K562 (cell line): Measurements from ENCODE around the gene ITGA7. TPM values are rescaled to one million over a fixed set of nuclear protein-coding genes. Genes with fewer than 3 reads are reported as not detected.
A peak's percentile ranks its signal among the peaks of the same experiment; 100 is the strongest.

ENCODE experiments used
- ATAC-seq: fragments of 200-7000 bp; cut with Tn5 transposase; 3 replicates; pipeline ENCODE4 v1.9.1; 2020; ENCODE audit warnings: moderate library complexity
- BruUV-seq: library from RNA; stranded (reverse); fragments of 400-500 nt; replicated peaks from 2 replicates; lab custom pipeline; 2021; lab: Mats Ljungman, UMichigan
- CTCF ChIA-PET: fragments of 300-600 bp; formaldehyde crosslinking; extraction: SDS; loops from one replicate; lab custom pipeline; 2021; ENCODE audit warnings: low intra/inter-chr PET ratio; lab: Yijun Ruan, JAX
- POLR2A ChIA-PET: fragments of 300-600, 350-650 bp; sonication (Branson Sonifier 250); formaldehyde crosslinking; extraction: SDS; loops from one replicate; lab custom pipeline; 2021; ENCODE audit warnings: antibody characterized with exemption, inconsistent platforms; lab: Yijun Ruan, JAX
- DNase-seq, 4 experiments: peaks; one replicate each; pipeline versions ENCODE4 v3.0.0 to v3.0.0-alpha.2; 2011 to 2018; ENCODE audit warnings: low spot score in 3 of 4, mixed read lengths in 3 of 4; ENCODE audit errors: extremely low read depth in 1 of 4
- FAIRE-seq: peaks from 2 replicates; lab custom pipeline; 2011; peaks lifted over from hg19 to GRCh38; lab: Jason Lieb, UNC
- H2AFZ ChIP-seq: 2 replicates; pipeline ENCODE4 v1.6.0; 2011; ENCODE audit warnings: low read depth, low read length, control low read depth, inconsistent platforms
- H3K27ac ChIP-seq: fragments of 200-600 bp; 3 replicates; pipeline ENCODE4 v1.8.0; 2011; ENCODE audit warnings: low read depth, mild to moderate bottlenecking, control low read depth, inconsistent platforms, low read length, moderate library complexity, mixed read lengths; ENCODE audit errors: extremely low read depth
- H3K27me3 ChIP-seq, 2 experiments: fragments of 300-600 bp in 1 of 2; 2 replicates in 1 of 2; 3 replicates in 1 of 2; pipeline versions ENCODE4 v1.6.0 to v1.8.0; 2011; ENCODE audit warnings: inconsistent platforms in 2 of 2, low read length in 2 of 2, mild to moderate bottlenecking in 1 of 2, mixed read lengths in 1 of 2, moderate library complexity in 1 of 2; ENCODE audit not compliant: control insufficient read depth in 2 of 2, insufficient read depth in 2 of 2
- H3K36me3 ChIP-seq: fragments of 300-600 bp; 3 replicates; pipeline ENCODE4 v1.8.0; 2011; ENCODE audit warnings: mild to moderate bottlenecking, low read length, inconsistent platforms; ENCODE audit not compliant: control insufficient read depth, insufficient read depth
- H3K4me1 ChIP-seq, 2 experiments: fragments of 200-600 bp in 1 of 2; replicated peaks in 1 of 2; 2 replicates in 1 of 2; 3 replicates in 1 of 2; pipeline versions ENCODE4 v1.5.1 to v1.8.0; 2011; ENCODE audit warnings: inconsistent platforms in 2 of 2, low read length in 2 of 2, mild to moderate bottlenecking in 1 of 2, mixed read lengths in 1 of 2, moderate library complexity in 1 of 2; ENCODE audit not compliant: control insufficient read depth in 2 of 2, insufficient read depth in 2 of 2
- H3K4me2 ChIP-seq: 2 replicates; pipeline ENCODE4 v1.6.1; 2011; ENCODE audit warnings: low read length, control low read depth, inconsistent platforms, mixed read lengths; ENCODE audit not compliant: insufficient read depth
- H3K4me3 ChIP-seq: fragments of 200-600 bp; sonication (generic), shearing (Covaris generic); 2 replicates; pipeline ENCODE4 v1.5.1; 2016; ENCODE audit warnings: control low read depth, inconsistent platforms
- H3K79me2 ChIP-seq: fragments of 200-600 bp; 3 replicates; pipeline ENCODE4 v1.8.0; 2011; ENCODE audit warnings: low read length, inconsistent platforms; ENCODE audit not compliant: control insufficient read depth, insufficient read depth
- H3K9ac ChIP-seq, 2 experiments: 2 replicates each; pipeline versions ENCODE4 v1.6.0 to v1.6.1; 2011; ENCODE audit warnings: low read depth in 2 of 2, low read length in 2 of 2, control low read depth in 1 of 2, inconsistent platforms in 1 of 2, mild to moderate bottlenecking in 1 of 2, mixed read lengths in 1 of 2; ENCODE audit not compliant: insufficient read depth in 1 of 2
- H3K9me1 ChIP-seq: one replicate; pipeline ENCODE4 v1.6.0; 2011; ENCODE audit warnings: inconsistent platforms, mild to moderate bottlenecking, low read length, moderate library complexity; ENCODE audit not compliant: control insufficient read depth, insufficient read depth
- H3K9me3 ChIP-seq: replicated peaks from 2 replicates; pipeline ENCODE4 v1.5.1; 2011; ENCODE audit warnings: low read depth, low read length, inconsistent platforms; ENCODE audit not compliant: control insufficient read depth, insufficient read depth
- H4K20me1 ChIP-seq: replicated peaks from 2 replicates; pipeline ENCODE4 v1.6.1; 2011; ENCODE audit warnings: low read length, inconsistent platforms, mixed read lengths; ENCODE audit not compliant: control insufficient read depth, insufficient read depth
- NFIC ChIP-seq: fragments of 450-650 bp; IDR thresholded peaks from 2 replicates; pipeline ENCODE4 v1.6.1; 2017; ENCODE audit warnings: mild to moderate bottlenecking, inconsistent platforms
- ZNF232 ChIP-seq: sonication (generic); formaldehyde crosslinking; IDR thresholded peaks from 2 replicates; pipeline ENCODE4 v1.8.0; 2022; ENCODE audit warnings: mild to moderate bottlenecking, missing genetic modification reagents
- ZNF324 ChIP-seq: fragments of 250-450 bp; sonication (Bioruptor Pico); IDR thresholded peaks from 2 replicates; pipeline ENCODE4 v1.4.0; 2020; ENCODE audit warnings: mild to moderate bottlenecking
- WGBS: fragments of 100-300 bp; shearing (Covaris generic); methylation state at CpG from one replicate; pipeline ENCODE4 v1.1.6; 2016; ENCODE audit warnings: low coverage, mixed read lengths; ENCODE audit not compliant: insufficient coverage; ENCODE audit errors: missing lambda C conversion rate; 5-methylcytosine and 5-hydroxymethylcytosine counted together
- in situ Hi-C: fragments of 300-500 bp; cut with MboI; formaldehyde crosslinking; loops from 4 replicates; pipeline ENCODE4 v1.15.0; 2018; ENCODE audit warnings: inconsistent platforms, mixed read lengths
- intact Hi-C: fragments of 100-400 bp; cut with micrococcal nuclease; formaldehyde crosslinking; loops from 2 replicates; pipeline ENCODE4 v1.14.2; 2022
- polyA plus RNA-seq, 8 experiments: library from polyadenylated mRNA; depleted of rRNA in 4 of 8; stranded (reverse) in 5 of 8; unstranded in 3 of 8; fragments of >200 nt; fragmentation: Nextera tagmentation in 2 of 8; fragmentation: Illumina TruSeq in 1 of 8; extraction: Ambion mirVana in 2 of 8; extraction: Trizol in 1 of 8; gene quantifications; 2 replicates each; pipeline versions ENCODE4 v1.2.1 to v1.2.3, GENCODE V29; 2011 to 2014; ENCODE audit warnings: inconsistent platforms in 1 of 8, missing spikeins in 1 of 8
- total RNA-seq, 7 experiments: library from RNA; depleted of rRNA in 6 of 7; stranded (reverse); fragments of >200 nt in 6 of 7; fragmentation: Illumina TruSeq in 2 of 7; extraction: Trizol in 2 of 7; gene quantifications; 2 replicates each; pipeline versions ENCODE4 v1.2.1 to v1.2.3, GENCODE V29; 2011 to 2021; ENCODE audit warnings: low replicate concordance in 1 of 7

ITGA7 gene
- total and polyA plus RNA-seq, 9 of the 15 experiments (the other 6 are each of a cell fraction or from before 2014, with no cell fraction given): 0.11 to 2.3 (median 0.56) TPM; not detected in 1

DNA sequence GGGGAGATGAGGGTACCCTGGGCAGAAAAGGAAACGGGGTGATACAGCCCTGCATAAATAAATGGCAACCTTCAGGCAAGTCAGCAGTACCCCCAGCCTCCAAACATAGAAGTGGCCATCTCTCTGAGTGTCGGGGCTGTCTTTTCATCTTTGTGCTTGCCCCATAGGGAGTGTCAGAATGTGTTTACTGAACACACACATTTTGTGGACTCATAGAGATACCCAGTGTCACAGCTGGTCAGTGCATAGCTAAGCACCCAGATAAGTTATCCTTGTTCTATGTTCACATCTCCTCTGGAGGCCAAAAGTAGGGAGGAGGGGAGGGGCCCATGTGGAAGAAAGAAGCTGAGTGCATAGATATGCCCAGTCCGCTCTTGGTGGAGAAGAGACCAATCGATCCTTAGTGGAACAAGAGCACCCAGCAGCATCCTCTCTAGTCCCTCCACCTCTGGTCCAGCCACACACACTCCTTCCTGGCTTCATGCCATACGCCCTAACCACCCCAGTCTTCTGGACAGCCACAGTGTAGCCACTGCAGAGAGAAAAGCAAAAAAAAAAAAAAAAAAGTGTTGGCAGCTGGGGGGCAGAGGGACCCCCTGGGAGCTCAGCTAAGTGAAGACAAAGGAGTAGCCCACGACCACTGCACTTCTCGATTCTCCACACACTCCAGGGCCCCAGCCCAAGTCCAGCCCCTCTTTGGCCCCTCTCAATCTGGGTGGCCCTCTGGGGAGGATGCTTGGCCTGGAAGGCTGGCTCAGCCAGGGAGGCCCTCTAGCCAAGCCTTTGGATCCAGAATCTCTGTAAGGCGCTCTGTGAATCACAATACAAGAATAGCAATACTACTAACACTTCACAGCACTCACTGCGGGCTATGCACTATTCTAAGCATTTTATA lies 2.6 kb downstream of the ITGA7 start:
- POLR2A ChIA-PET: interaction anchor here (0.7 to 1.9 kb wide), 4 partner anchors 8 to 17 kb away, joined by 3 to 9 read pairs (median 3); partner anchors contain the start of gene BLOC1S1
- peaks cover 5% of the 10 kb centered on the region for H3K9me1 ChIP-seq
- WGBS: 6% methylated on average over 9 of the region's 9 CpGs
- in situ Hi-C loops: no loop called here
- no TSS peak for BruUV-seq
- H3K4me3 ChIP-seq: no peak overlapping the region
- H3K4me1 ChIP-seq: peaks cover 6 to 24% of the 10 kb centered on the region in 2 experiments; a peak in 4 of 5 replicates
- TF ChIP-seq ZNF232 (CRISPR knock-in tag): no peak
- TF ChIP-seq NFIC: 0 out of 2 replicates have a peak, but pooled peaks have one; percentile 13
- TF ChIP-seq ZNF324 (CRISPR knock-in tag): no peak
- no peak overlapping the region for H2AFZ ChIP-seq
- intact Hi-C loops: no loop called here
- H3K27ac ChIP-seq: no peak overlapping the region
- DNase-seq (no peak), FAIRE-seq (no peak), ATAC-seq (no peak)
- CTCF ChIA-PET: interaction anchor here (0.6 kb wide), 1 partner anchor 90 kb away, joined by 3 read pairs; no protein-coding TSS in a partner anchor
- H4K20me1 ChIP-seq: no peaks in the 10 kb centered on the region
- H3K36me3 ChIP-seq: no peaks in the 10 kb centered on the region
- no peak overlapping the region for H3K4me2 ChIP-seq
- H3K27me3 ChIP-seq: peaks cover 21 to 37% of the 10 kb centered on the region in 2 experiments
- no peak overlapping the region; a peak in 1 of 4 replicates for H3K9ac ChIP-seq
- no peaks in the 10 kb centered on the region for H3K79me2 ChIP-seq
- H3K9me3 ChIP-seq: no peaks in the 10 kb centered on the region
